NT2/D1 (cell line): ENCODE measurements around the gene EMILIN2.

Source experiments
- DNase-seq: peaks from one replicate; pipeline ENCODE4 v3.0.0-alpha.2; 2011; ENCODE audit warnings: low read depth, low spot score
- H3K27me3 ChIP-seq: 2 replicates; pipeline ENCODE4 v1.6.0; 2011; ENCODE audit warnings: mild to moderate bottlenecking; ENCODE audit not compliant: insufficient read length, insufficient read depth
- H3K36me3 ChIP-seq: 2 replicates; pipeline ENCODE4 v1.6.1; 2011; ENCODE audit warnings: mild to moderate bottlenecking, low read length, mixed read lengths; ENCODE audit not compliant: insufficient read depth, insufficient read length
- H3K4me1 ChIP-seq: 2 replicates; pipeline ENCODE4 v1.5.1; 2011; ENCODE audit not compliant: insufficient read depth, insufficient read length
- H3K4me3 ChIP-seq: 2 replicates; pipeline ENCODE4 v1.5.1; 2011; ENCODE audit warnings: low read depth; ENCODE audit not compliant: insufficient read length
- H3K9ac ChIP-seq: 2 replicates; pipeline ENCODE4 v1.6.0; 2011; ENCODE audit warnings: low read depth; ENCODE audit not compliant: insufficient read length
- H3K9me3 ChIP-seq: 2 replicates; pipeline ENCODE4 v1.5.1; 2011; ENCODE audit warnings: mild to moderate bottlenecking, low read length; ENCODE audit not compliant: insufficient read depth
- SUZ12 ChIP-seq: IDR thresholded peaks from 2 replicates; pipeline ENCODE4 v1.6.1; 2011; ENCODE audit not compliant: insufficient read length, insufficient read depth; ENCODE audit errors: extremely low read depth
- YY1 ChIP-seq: IDR thresholded peaks from 2 replicates; pipeline ENCODE4 v1.6.1; 2011; ENCODE audit not compliant: insufficient read length, insufficient read depth
- ZNF274 ChIP-seq: IDR thresholded peaks from 2 replicates; pipeline ENCODE4 v1.6.1; 2011; ENCODE audit warnings: mild to moderate bottlenecking, low read depth, low read length

The EMILIN2 gene

GRCh38 chr18:2814928-2815327, 31.9 kb upstream of the EMILIN2 start:
- no peak for DNase-seq
- TF ChIP-seq SUZ12 (no peak), ZNF274 (no peak), YY1 (no peak)
- H3K27me3 ChIP-seq: no peaks in the 10 kb centered on the region
- no peak overlapping the region for H3K9ac ChIP-seq
- no peak overlapping the region for H3K4me3 ChIP-seq
- no peaks in the 10 kb centered on the region for H3K36me3 ChIP-seq
- peaks cover 2% of the 10 kb centered on the region for H3K4me1 ChIP-seq
- peaks cover 11% of the 10 kb centered on the region; the same call in 1 of the 2 replicates for H3K9me3 ChIP-seq

GRCh38 chr18:2818281-2818680, 28.5 kb upstream of the EMILIN2 start:
- TF ChIP-seq SUZ12 (no peak), YY1 (no peak), ZNF274 (no peak)
- Histone ChIP-seq H3K9ac (no peak overlapping the region), H3K27me3 (no peaks in the 10 kb centered on the region), H3K9me3 (peaks cover 6% of the 10 kb centered on the region; the same call in 1 of the 2 replicates), H3K36me3 (no peaks in the 10 kb centered on the region), H3K4me1 (peaks cover 2% of the 10 kb centered on the region), H3K4me3 (no peak overlapping the region)
- no peak for DNase-seq

- H3K9me3 ChIP-seq: no peaks in the 10 kb centered on the region
- DNase-seq: no peak
- no peak overlapping the region for H3K4me3 ChIP-seq
- TF ChIP-seq ZNF274 (no peak), YY1 (no peak), SUZ12 (no peak)
- H3K27me3 ChIP-seq: no peaks in the 10 kb centered on the region
- no peak overlapping the region for H3K9ac ChIP-seq
- peaks cover 2% of the 10 kb centered on the region for H3K4me1 ChIP-seq
- no peaks in the 10 kb centered on the region for H3K36me3 ChIP-seq
Measured at GRCh38 chr18:2821695-2822094, 25.1 kb upstream of the EMILIN2 start.

GRCh38 chr18:2822213-2822921, 24.4 kb upstream of the EMILIN2 start:
- H3K4me3 ChIP-seq: no peak overlapping the region
- no peaks in the 10 kb centered on the region for H3K36me3 ChIP-seq
- H3K9me3 ChIP-seq: no peaks in the 10 kb centered on the region
- H3K4me1 ChIP-seq: no peaks in the 10 kb centered on the region
- DNase-seq: no peak
- TF ChIP-seq ZNF274 (no peak), YY1 (no peak), SUZ12 (no peak)
- H3K9ac ChIP-seq: no peak overlapping the region
- H3K27me3 ChIP-seq: no peaks in the 10 kb centered on the region

GRCh38 chr18:2823202-2823601, 23.6 kb upstream of the EMILIN2 start:
- Histone ChIP-seq H3K36me3 (no peaks in the 10 kb centered on the region), H3K27me3 (no peaks in the 10 kb centered on the region), H3K9ac (no peak overlapping the region), H3K4me3 (no peak overlapping the region), H3K4me1 (no peaks in the 10 kb centered on the region), H3K9me3 (no peaks in the 10 kb centered on the region)
- DNase-seq: no peak
- TF ChIP-seq ZNF274 (no peak), SUZ12 (no peak), YY1 (no peak)

GRCh38 chr18:2823966-2824365, 22.8 kb upstream of the EMILIN2 start:
- Histone ChIP-seq H3K36me3 (no peaks in the 10 kb centered on the region), H3K27me3 (no peaks in the 10 kb centered on the region), H3K4me1 (no peaks in the 10 kb centered on the region), H3K9ac (no peak overlapping the region), H3K4me3 (no peak overlapping the region), H3K9me3 (no peaks in the 10 kb centered on the region)
- TF ChIP-seq YY1 (no peak), ZNF274 (no peak), SUZ12 (no peak)
- no peak for DNase-seq

GRCh38 chr18:2824865-2825264, 21.9 kb upstream of the EMILIN2 start:
- no peaks in the 10 kb centered on the region for H3K36me3 ChIP-seq
- no peak for TF ChIP-seq ZNF274
- no peak for TF ChIP-seq YY1
- TF ChIP-seq SUZ12: no peak
- no peak for DNase-seq
- no peaks in the 10 kb centered on the region for H3K9me3 ChIP-seq
- no peaks in the 10 kb centered on the region for H3K27me3 ChIP-seq
- no peak overlapping the region for H3K9ac ChIP-seq
- no peaks in the 10 kb centered on the region for H3K4me1 ChIP-seq
- H3K4me3 ChIP-seq: no peak overlapping the region
